Gastroesophageal sphincter (tissue), 4 donors: Measurements from ENCODE around the gene UGT1A3. TPM values are rescaled to one million over a fixed set of nuclear protein-coding genes. Genes with fewer than 3 reads are reported as not detected.
"Not testable (repeated sequence)": the region's sequence is repeated elsewhere in the genome, so short reads cannot be mapped to it uniquely, and the experiment has no call there.

Source experiments
- ATAC-seq: fragments of 150-250 bp; one replicate; pipeline ENCODE4 v1.9.1; 2016; ENCODE audit warnings: mild to moderate bottlenecking, moderate library complexity
- H3K27ac ChIP-seq, 4 donors: fragments of 200-600 bp; sonication (generic) in 3 of 4; 1 replicate in 3 of 4; 2 replicates in 1 of 4; pipeline ENCODE4 v1.5.1; 2016 to 2019
- H3K27me3 ChIP-seq: fragments of 200-600 bp; sonication (generic); one replicate; pipeline ENCODE4 v1.5.1; 2019
- H3K36me3 ChIP-seq, 2 donors: fragments of 200-600 bp; sonication (generic); one replicate each; pipeline ENCODE4 v1.5.1; 2019; ENCODE audit warnings: control low read depth in 1 of 2
- H3K4me1 ChIP-seq, 3 donors: fragments of 200-600 bp; sonication (generic); 1 replicate in 2 of 3; 2 replicates in 1 of 3; pipeline ENCODE4 v1.5.1; 2016 to 2019; ENCODE audit warnings: control low read depth in 2 of 3
- H3K4me3 ChIP-seq, 2 donors: fragments of 200-600 bp; sonication (generic); one replicate each; pipeline ENCODE4 v1.5.1; 2019; ENCODE audit warnings: mild to moderate bottlenecking in 1 of 2, moderate library complexity in 1 of 2
- H3K9me3 ChIP-seq, 3 donors: fragments of 200-600 bp; sonication (generic); one replicate each; pipeline ENCODE4 v1.5.1; 2017 to 2019; ENCODE audit warnings: control low read depth in 2 of 3
- CTCF ChIP-seq, 4 experiments: fragments of 200-600 bp in 2 of 4; fragments of 450-650 bp in 2 of 4; sonication (generic) in 1 of 4; IDR thresholded peaks; one replicate each; pipeline ENCODE4 v1.5.1; 2017 to 2019; ENCODE audit warnings: antibody characterized with exemption in 4 of 4, mild to moderate bottlenecking in 2 of 4, moderate library complexity in 2 of 4
- EP300 ChIP-seq: sonication (generic); formaldehyde crosslinking; IDR thresholded peaks from one replicate; pipeline ENCODE4 v1.6.1; 2017; ENCODE audit warnings: antibody characterized with exemption, mild to moderate bottlenecking
- POLR2A ChIP-seq, 2 donors: fragments of 450-650 bp; IDR thresholded peaks; one replicate each; pipeline ENCODE4 v1.6.1; 2017; ENCODE audit warnings: antibody characterized with exemption in 2 of 2, mild to moderate bottlenecking in 2 of 2, moderate library complexity in 1 of 2
- POLR2AphosphoS5 ChIP-seq: sonication (generic); formaldehyde crosslinking; IDR thresholded peaks from one replicate; pipeline ENCODE4 v1.6.1; 2017; ENCODE audit warnings: antibody characterized with exemption
- WGBS, 2 donors: methylation state at CpG; one replicate each; pipeline ENCODE4 v1.1.5; 2018; ENCODE audit warnings: low coverage in 1 of 2; 5-methylcytosine and 5-hydroxymethylcytosine counted together
- total RNA-seq, 4 donors: library from RNA; depleted of rRNA; stranded (reverse); fragments of >200 nt; gene quantifications; one replicate each; pipeline ENCODE4 v1.1.0, GENCODE V29; 2016

Gene UGT1A3
- total RNA-seq, 4 donors from 2014 or later = not detected

GRCh38 chr2:233712611-233713261 is 16.1 kb upstream of the UGT1A3 start, which contains the start of gene UGT1A5:
UGT1A5 (plus strand) TSS chr2:233712907; CDS start chr2:233712992, 85 bp downstream.
- Histone ChIP-seq H3K27ac (no peak within 1 kb of the TSS), H3K4me1 (no peaks in the 10 kb centered on the region), H3K36me3 (no peaks in the 10 kb centered on the region), H3K9me3 (no peaks in the 10 kb centered on the region), H3K27me3 (peaks cover 34% of the 10 kb centered on the region), H3K4me3 (no peak within 1 kb of the TSS)
- ATAC-seq = no peak
- TF ChIP-seq EP300 = no peak
- no peak for TF ChIP-seq POLR2AphosphoS5
- no peak for TF ChIP-seq POLR2A (IDR thresholded peaks at IDR 0.05)
- TF ChIP-seq CTCF (IDR thresholded peaks at IDR 0.05) = no peak
- WGBS, 2 donors = 69 to 73% methylated on average over 7 to 8 of the region's 14 CpGs

- peaks cover 39% of the 10 kb centered on the region for H3K27me3 ChIP-seq
- no peak for TF ChIP-seq POLR2AphosphoS5
- TF ChIP-seq EP300 = no peak
- no peak for TF ChIP-seq CTCF (IDR thresholded peaks at IDR 0.05)
- TF ChIP-seq POLR2A (IDR thresholded peaks at IDR 0.05) = no peak
- H3K4me1 ChIP-seq = no peaks in the 10 kb centered on the region
- H3K36me3 ChIP-seq = no peaks in the 10 kb centered on the region
- WGBS, 2 donors = 82% methylated on average over 5 to 7 of the region's 7 CpGs
- no peak overlapping the region for H3K4me3 ChIP-seq
- no peak overlapping the region for H3K27ac ChIP-seq
- no peak for ATAC-seq
- H3K9me3 ChIP-seq = no peaks in the 10 kb centered on the region
Measured at GRCh38 chr2:233713262-233713615, 15.6 kb upstream of the UGT1A3 start.

- H3K27me3 ChIP-seq = peaks cover 43% of the 10 kb centered on the region
- TF ChIP-seq CTCF (IDR thresholded peaks at IDR 0.05) (no peak), POLR2AphosphoS5 (no peak), EP300 (no peak), POLR2A (IDR thresholded peaks at IDR 0.05) (no peak)
- H3K4me3 ChIP-seq = no peak overlapping the region
- H3K36me3 ChIP-seq = no peaks in the 10 kb centered on the region
- WGBS, 2 donors = 67 to 72% methylated on average over 2 of the region's 2 CpGs
- ATAC-seq = no peak
- H3K27ac ChIP-seq = no peak overlapping the region
- H3K4me1 ChIP-seq = no peaks in the 10 kb centered on the region
- no peaks in the 10 kb centered on the region for H3K9me3 ChIP-seq
Measured at GRCh38 chr2:233714121-233714520, 14.7 kb upstream of the UGT1A3 start.

GRCh38 chr2:233718552-233718951 is 10.3 kb upstream of the UGT1A3 start, which contains the start of gene UGT1A4:
UGT1A4 (plus strand) TSS chr2:233718736; CDS start chr2:233718821, 85 bp downstream.
- H3K4me3 ChIP-seq = no peak within 1 kb of the TSS
- no peak for ATAC-seq
- no peaks in the 10 kb centered on the region for H3K4me1 ChIP-seq
- no peak within 1 kb of the TSS for H3K27ac ChIP-seq
- H3K36me3 ChIP-seq = no peaks in the 10 kb centered on the region
- 81 to 90% methylated on average over 2 to 7 of the region's 7 CpGs for WGBS, 2 donors
- TF ChIP-seq POLR2AphosphoS5 (no peak), EP300 (no peak), POLR2A (IDR thresholded peaks at IDR 0.05) (no peak), CTCF (IDR thresholded peaks at IDR 0.05) (no peak)
- H3K9me3 ChIP-seq = no peaks in the 10 kb centered on the region
- H3K27me3 ChIP-seq = peaks cover 39% of the 10 kb centered on the region

GRCh38 chr2:233736868-233737653 is 8.2 kb downstream of the UGT1A3 start:
- H3K4me3 ChIP-seq, H3K4me1 ChIP-seq, ATAC-seq, H3K36me3 ChIP-seq, H3K9me3 ChIP-seq, H3K27ac ChIP-seq: not testable (repeated sequence)
- H3K27me3 ChIP-seq = peaks cover 16% of the 10 kb centered on the region
- 78% methylated on average over 9 of the region's 14 CpGs; no CpG with 5 or more reads in 1 of the 2 donors for WGBS, 2 donors
